HL-60 (cell line): ENCODE data around the gene PIK3CG.

Experiments
- CTCF ChIP-seq: IDR thresholded peaks from one replicate; pipeline ENCODE4 v1.5.1; 2011; ENCODE audit warnings: low read length, control low read depth, inconsistent platforms; ENCODE audit not compliant: insufficient read depth
- GABPA ChIP-seq: IDR thresholded peaks from 2 replicates; pipeline ENCODE4 v1.6.1; 2012; ENCODE audit warnings: low read depth
- POLR2AphosphoS5 ChIP-seq: IDR thresholded peaks from 2 replicates; pipeline ENCODE4 v1.6.1; 2012; ENCODE audit warnings: low read depth
- REST ChIP-seq: IDR thresholded peaks from 2 replicates; pipeline ENCODE4 v1.6.1; 2012; ENCODE audit warnings: low read depth; ENCODE audit not compliant: insufficient replicate concordance
- SPI1 ChIP-seq: IDR thresholded peaks from 2 replicates; pipeline ENCODE4 v1.6.1; 2012; ENCODE audit warnings: low read depth, mild to moderate bottlenecking, borderline replicate concordance

- TF ChIP-seq CTCF (no peak), POLR2AphosphoS5 (no peak), GABPA (no peak), SPI1 (no peak), REST (no peak)
Measured at GRCh38 chr7:106827626-106828025, 37.5 kb upstream of the PIK3CG start.
